ENCODE measurements around the gene TOM1L2.

Gene TOM1L2

GRCh38 chr17:17933775-17934174, 38.4 kb downstream of the TOM1L2 start:
- TF ChIP-seq, protein P1, sequence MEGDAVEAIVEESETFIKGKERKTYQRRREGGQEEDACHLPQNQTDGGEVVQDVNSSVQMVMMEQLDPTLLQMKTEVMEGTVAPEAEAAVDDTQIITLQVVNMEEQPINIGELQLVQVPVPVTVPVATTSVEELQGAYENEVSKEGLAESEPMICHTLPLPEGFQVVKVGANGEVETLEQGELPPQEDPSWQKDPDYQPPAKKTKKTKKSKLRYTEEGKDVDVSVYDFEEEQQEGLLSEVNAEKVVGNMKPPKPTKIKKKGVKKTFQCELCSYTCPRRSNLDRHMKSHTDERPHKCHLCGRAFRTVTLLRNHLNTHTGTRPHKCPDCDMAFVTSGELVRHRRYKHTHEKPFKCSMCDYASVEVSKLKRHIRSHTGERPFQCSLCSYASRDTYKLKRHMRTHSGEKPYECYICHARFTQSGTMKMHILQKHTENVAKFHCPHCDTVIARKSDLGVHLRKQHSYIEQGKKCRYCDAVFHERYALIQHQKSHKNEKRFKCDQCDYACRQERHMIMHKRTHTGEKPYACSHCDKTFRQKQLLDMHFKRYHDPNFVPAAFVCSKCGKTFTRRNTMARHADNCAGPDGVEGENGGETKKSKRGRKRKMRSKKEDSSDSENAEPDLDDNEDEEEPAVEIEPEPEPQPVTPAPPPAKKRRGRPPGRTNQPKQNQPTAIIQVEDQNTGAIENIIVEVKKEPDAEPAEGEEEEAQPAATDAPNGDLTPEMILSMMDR (IDR thresholded peaks at IDR 0.05), result no peak
- no peak for TF ChIP-seq ZFX (IDR thresholded peaks at IDR 0.05; ENCODE audit: borderline replicate concordance)
- no peak overlapping the region for H3K27ac ChIP-seq

DNA sequence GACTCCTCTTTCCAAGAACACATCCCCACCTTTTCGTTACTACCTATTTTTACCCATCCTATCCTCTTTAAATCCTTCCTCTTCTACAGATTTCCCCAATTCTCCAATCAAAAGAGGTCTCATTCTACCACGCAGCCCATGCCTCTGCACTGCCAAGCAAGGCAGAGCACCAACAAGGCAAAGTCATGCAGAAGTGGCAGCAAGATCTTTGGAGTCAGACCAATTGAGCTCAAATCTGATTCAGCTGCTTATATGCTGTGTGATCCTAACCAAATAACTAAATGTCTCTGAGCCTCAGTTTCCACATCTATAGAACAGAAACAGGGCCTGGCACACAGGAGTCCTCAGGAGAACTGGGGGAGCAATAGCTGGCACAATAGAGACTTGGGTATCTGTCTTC, 41.0 kb downstream of the TOM1L2 start:
- H3K27ac ChIP-seq, result no peak overlapping the region
- no peak for TF ChIP-seq ZFX (IDR thresholded peaks at IDR 0.05; ENCODE audit: borderline replicate concordance)
- TF ChIP-seq, protein P1 (IDR thresholded peaks at IDR 0.05), result no peak

DNA sequence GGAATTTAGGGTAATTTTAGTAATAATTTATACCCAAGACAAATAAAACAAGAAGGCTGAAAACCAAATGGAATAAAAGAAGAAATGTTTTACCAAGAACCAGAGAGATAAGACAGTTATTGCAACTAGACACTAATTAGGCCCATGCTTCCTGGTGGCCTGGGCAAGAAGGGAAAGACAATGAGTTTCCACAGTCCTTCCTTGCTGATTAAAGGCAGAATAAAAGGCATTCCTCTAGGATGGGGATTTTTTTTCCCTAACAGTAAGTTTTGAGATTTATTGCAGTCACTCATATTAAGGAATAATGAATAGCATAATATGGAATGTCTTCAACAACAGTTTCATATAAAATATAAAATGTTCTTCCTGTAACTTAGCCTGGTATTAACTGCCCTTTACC, 41.5 kb downstream of the TOM1L2 start:
- TF ChIP-seq, protein P1 (IDR thresholded peaks at IDR 0.05), result no peak
- TF ChIP-seq ZFX (IDR thresholded peaks at IDR 0.05; ENCODE audit: borderline replicate concordance), result no peak
- no peak overlapping the region for H3K27ac ChIP-seq

GRCh38 chr17:17929655-17930380, 42.4 kb downstream of the TOM1L2 start:
- no peak for TF ChIP-seq ZFX (IDR thresholded peaks at IDR 0.05; ENCODE audit: borderline replicate concordance)
- TF ChIP-seq, protein P1 (IDR thresholded peaks at IDR 0.05), result no peak
- no peak overlapping the region for H3K27ac ChIP-seq

DNA sequence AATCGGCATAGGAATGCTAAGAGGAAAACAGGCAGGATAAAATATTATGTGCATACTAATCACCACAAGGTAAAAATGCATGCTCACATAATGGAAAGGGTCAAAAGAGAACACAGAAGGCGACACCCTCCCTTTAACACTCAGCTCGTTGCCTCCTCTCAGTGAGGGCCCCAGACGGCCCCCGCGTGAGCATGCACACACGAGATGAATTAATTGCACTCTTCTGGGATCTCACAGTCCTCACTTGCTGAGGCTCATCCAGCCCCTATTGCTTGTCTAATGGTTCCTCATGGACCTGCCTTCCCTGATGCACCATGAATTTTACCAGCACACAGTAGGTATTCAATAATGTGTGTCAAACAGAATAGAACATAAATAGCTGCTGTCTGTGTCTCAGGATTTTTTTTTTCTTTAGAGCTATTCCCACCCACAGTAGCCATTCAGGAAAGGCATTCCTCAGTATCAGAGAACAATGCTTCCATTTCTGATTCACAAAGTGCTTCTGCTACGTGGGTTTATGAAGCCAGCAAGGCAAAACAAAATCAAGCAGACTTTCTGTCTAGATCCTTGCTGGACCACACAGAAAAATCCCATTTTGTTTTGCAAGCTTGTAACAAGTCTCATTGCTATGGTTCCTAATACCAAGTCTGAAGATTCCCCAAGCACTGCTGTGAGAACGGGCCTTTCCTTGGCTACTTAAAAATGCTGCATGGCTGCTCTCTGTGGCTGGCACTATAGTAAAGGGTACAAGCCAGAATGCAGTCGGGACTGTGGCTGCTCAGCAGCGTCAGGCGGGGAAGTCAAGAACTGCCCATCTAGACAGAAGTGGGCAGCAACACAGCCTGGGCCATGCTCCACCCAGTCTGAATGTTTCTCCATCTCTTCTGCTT, 43.6 kb downstream of the TOM1L2 start:
- no peak overlapping the region for H3K27ac ChIP-seq
- TF ChIP-seq, protein P1 (IDR thresholded peaks at IDR 0.05), result no peak
- TF ChIP-seq ZFX (IDR thresholded peaks at IDR 0.05; ENCODE audit: borderline replicate concordance), result no peak

DNA sequence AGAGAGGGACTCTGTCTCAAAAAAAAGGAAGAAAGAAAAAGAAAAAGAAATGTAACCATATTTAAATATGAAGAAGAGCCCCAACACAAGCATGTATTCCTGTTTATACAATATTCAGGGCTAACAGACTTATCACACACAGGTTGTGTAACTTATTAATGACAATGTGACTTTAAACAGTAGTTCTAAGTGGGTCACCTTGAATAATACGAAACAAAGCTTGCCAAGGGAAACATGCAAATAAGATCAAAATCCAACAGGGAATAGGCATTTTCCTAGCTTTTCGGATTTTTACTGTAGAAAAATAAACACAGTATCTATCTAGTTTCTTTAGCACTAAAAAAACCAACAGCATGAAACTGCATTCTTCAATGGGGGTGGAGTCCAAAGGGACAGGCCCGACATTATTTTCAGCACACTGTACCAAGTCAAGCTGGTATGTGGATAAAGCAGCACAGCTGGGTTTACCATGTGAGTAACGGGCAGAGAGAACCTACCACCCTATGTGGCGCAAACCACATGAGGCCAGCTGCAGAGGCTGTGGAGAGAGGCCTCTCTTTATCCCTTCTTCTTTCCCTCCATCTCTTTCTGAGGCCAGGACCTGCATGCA, 45.3 kb downstream of the TOM1L2 start:
- no peak overlapping the region for H3K27ac ChIP-seq
- no peak for TF ChIP-seq ZFX (IDR thresholded peaks at IDR 0.05; ENCODE audit: borderline replicate concordance)
- TF ChIP-seq, protein P1 (IDR thresholded peaks at IDR 0.05), result no peak

All from 22Rv1 (cell line).